Measurements from ENCODE around the gene CHML. TPM values are rescaled to one million over a fixed set of nuclear protein-coding genes. Genes with fewer than 3 reads are reported as not detected.

The CHML gene
- total and polyA plus RNA-seq, 2 of the 8 experiments (the other 6 are each of a cell fraction or from before 2014, with no cell fraction given) = 11.5 to 82.4 TPM

- TF ChIP-seq SP2 (IDR thresholded peaks at IDR 0.05; ENCODE audit: low read length) (no peak), SIN3A (conservative IDR thresholded peaks at IDR 0.05 in 1 of 2, IDR thresholded peaks at IDR 0.05 in 1 of 2; ENCODE audit: low read depth in 1 of 2, low read length in 2 of 2) (no peak), SRF (IDR thresholded peaks at IDR 0.05; ENCODE audit: low read depth, low read length) (no peak), SIRT6 (IDR thresholded peaks at IDR 0.05; ENCODE audit: low read length) (no peak), JUND (IDR thresholded peaks at IDR 0.05; ENCODE audit: low read length) (no peak), FOSL1 (IDR thresholded peaks at IDR 0.05; ENCODE audit: insufficient read depth, low read depth, low read length) (no peak)
- Histone ChIP-seq H3K79me2 (ENCODE audit: control insufficient read depth in 1 of 2, insufficient read depth in 2 of 2, low read length in 2 of 2) (no peaks in the 10 kb centered on the region), H2AK5ac (ENCODE audit: low read depth, low read length) (no peak overlapping the region), H2BK12ac (ENCODE audit: low read depth, low read length) (no peak overlapping the region), H2BK5ac (ENCODE audit: low read depth, low read length) (no peak overlapping the region), H3K4me2 (ENCODE audit: insufficient read depth in 1 of 2, low read depth in 2 of 2, low read length in 2 of 2) (no peak overlapping the region), H3K27ac (ENCODE audit: low read depth, low read length) (no peak overlapping the region), H3K14ac (ENCODE audit: insufficient read length) (no peak overlapping the region), H2BK20ac (ENCODE audit: low read length) (no peak overlapping the region), H3K36me3 (ENCODE audit: control insufficient read depth in 2 of 4, insufficient read depth in 4 of 4, low read length in 3 of 4) (no peaks in the 10 kb centered on the region), H3K4me3 (ENCODE audit: extremely low read depth in 1 of 4, insufficient read depth in 2 of 4, low read depth in 3 of 4, low read length in 4 of 4) (no peak overlapping the region), H3K79me1 (ENCODE audit: low read depth, low read length) (no peaks in the 10 kb centered on the region), H3K18ac (ENCODE audit: extremely low read depth, low read length) (no peak overlapping the region), H3K23me2 (ENCODE audit: low read depth, low read length) (no peaks in the 10 kb centered on the region), H3K4me1 (replicated peaks in 1 of 4; ENCODE audit: control insufficient read depth in 3 of 4, insufficient read depth in 4 of 4, low read length in 3 of 4) (no peaks in the 10 kb centered on the region), H2BK120ac (replicated peaks; ENCODE audit: low read depth, low read length) (no peak overlapping the region), H3K56ac (replicated peaks; ENCODE audit: insufficient read length, low read depth, low read length) (no peak overlapping the region), H4K20me1 (replicated peaks in 1 of 2; ENCODE audit: control insufficient read depth in 1 of 2, insufficient read depth in 2 of 2, low read length in 2 of 2) (peaks cover 1 to 2% of the 10 kb centered on the region in 2 experiments), H4K5ac (ENCODE audit: insufficient read length, low read depth, low read length) (no peak overlapping the region), H3K27me3 (replicated peaks in 1 of 4; ENCODE audit: control insufficient read depth in 3 of 4, extremely low read depth in 1 of 4, insufficient read depth in 3 of 4, low read length in 3 of 4) (peaks cover 0 to 1% (median 0%) of the 10 kb centered on the region in 4 experiments; a peak in 1 of 7 replicates), H3K9me3 (ENCODE audit: insufficient read depth in 2 of 2, low read depth in 1 of 2, low read length in 1 of 2) (no peaks in the 10 kb centered on the region), H2AFZ (ENCODE audit: low read length) (no peak overlapping the region), H3K9ac (replicated peaks in 1 of 4; ENCODE audit: extremely low read depth in 1 of 4, low read depth in 3 of 4, low read length in 3 of 4) (no peak overlapping the region), H3K4ac (replicated peaks; ENCODE audit: insufficient read length, low read depth, low read length) (no peak overlapping the region), H4K91ac (replicated peaks; ENCODE audit: insufficient read length, low read length) (no peak overlapping the region), H4K8ac (ENCODE audit: extremely low read depth, insufficient read depth, low read length) (no peak overlapping the region), H3K23ac (ENCODE audit: insufficient read length) (no peak overlapping the region), H2BK15ac (ENCODE audit: low read length) (no peak overlapping the region)
- WGBS, 2 experiments (ENCODE audit: extremely low coverage in 1 of 2, insufficient coverage in 1 of 2, insufficient read length in 1 of 2, insufficient replicate concordance in 2 of 2, low coverage in 1 of 2, low lambda C conversion rate in 2 of 2, missing lambda C conversion rate in 1 of 2) = 89% methylated on average over 4 of the region's 4 CpGs; no CpG with 5 or more reads in 1 of the 2 experiments
- FAIRE-seq = no peak
- ChIA-PET POLR2A (ENCODE audit: partially characterized antibody) (no interaction called here), CTCF (ENCODE audit: partially characterized antibody) (interaction anchor here (0.6 to 1.4 kb wide), 4 partner anchors 9 to 619 kb away, joined by 3 to 4 read pairs (median 3); no protein-coding TSS in a partner anchor)
- DNase-seq (ENCODE audit: low read depth in 1 of 2, low spot score in 2 of 2) = no peak
These were observed 26.0 kb downstream of the CHML start for GRCh38 chr1:241614144-241614543.

All from H1 (cell line).